SH-SY5Y (cell line): Measurements from ENCODE around the gene PLAAT2.

Experiments
- GATA2 ChIP-seq: IDR thresholded peaks from 2 replicates; pipeline ENCODE4 v1.6.1; 2011; ENCODE audit warnings: mild to moderate bottlenecking, low read depth, low read length
- GATA3 ChIP-seq: IDR thresholded peaks from 2 replicates; pipeline ENCODE4 v1.6.1; 2011; ENCODE audit warnings: low read depth, mild to moderate bottlenecking, low read length, moderate library complexity

DNA sequence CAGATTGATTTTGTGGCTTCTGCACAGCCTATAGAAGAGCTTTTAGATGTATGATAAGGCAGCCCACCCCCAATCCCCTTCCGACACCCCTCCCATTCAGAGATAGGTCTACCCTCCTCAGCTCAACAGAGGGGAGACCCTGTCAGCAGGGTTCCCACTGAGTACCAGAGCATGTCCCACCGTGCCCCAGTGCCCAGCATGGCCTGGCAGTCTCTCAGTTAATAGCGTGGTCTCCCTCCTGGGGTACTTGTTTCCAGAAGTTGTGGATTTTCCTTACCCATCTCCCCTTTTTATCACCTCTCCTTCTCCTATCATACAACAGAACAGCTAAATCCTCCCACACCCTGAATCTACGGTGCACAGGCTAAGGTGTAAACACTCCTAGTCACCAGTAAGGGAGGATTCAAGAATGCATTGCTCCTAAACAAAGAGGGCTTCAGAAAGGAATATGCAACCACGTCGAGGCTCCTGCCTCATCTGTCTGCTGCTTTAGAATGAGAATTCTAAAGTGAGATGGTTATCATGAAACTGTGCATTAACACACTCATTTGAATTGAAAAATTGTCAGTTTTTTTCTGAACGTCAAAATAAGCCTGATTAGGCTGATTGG is 6.7 kb downstream of the PLAAT2 start:
- TF ChIP-seq GATA3 (no peak), GATA2 (no peak)
